ENCODE results near the gene MEIOC.
A peak's percentile ranks its signal among the peaks of the same experiment; 100 is the strongest.
"Not testable (repeated sequence)": the region's sequence is repeated elsewhere in the genome, so short reads cannot be mapped to it uniquely, and the experiment has no call there.

Gene MEIOC

GRCh38 chr17:44689477-44690217 is 33.4 kb downstream of the MEIOC start, which contains the start of gene CCDC43:
Gene CCDC43, minus strand, starts transcription at chr17:44689776. Its CDS starts 23 bp downstream, at chr17:44689753.
- DNase-seq = peak; percentile 80 to 95 (median 92)
- intact Hi-C loops (cut with DNase I) = no loop called here

GRCh38 chr17:44690746-44691306 is 34.6 kb downstream of the MEIOC start:
- intact Hi-C loops (cut with DNase I); DNase-seq: not testable (repeated sequence)

GRCh38 chr17:44693609-44694008 is 37.3 kb downstream of the MEIOC start:
- intact Hi-C loops (cut with DNase I) = no loop called here
- DNase-seq = no peak

- intact Hi-C loops (cut with DNase I); DNase-seq: not testable (repeated sequence)
These were observed 44.0 kb downstream of the MEIOC start for GRCh38 chr17:44700288-44700687.

DNA sequence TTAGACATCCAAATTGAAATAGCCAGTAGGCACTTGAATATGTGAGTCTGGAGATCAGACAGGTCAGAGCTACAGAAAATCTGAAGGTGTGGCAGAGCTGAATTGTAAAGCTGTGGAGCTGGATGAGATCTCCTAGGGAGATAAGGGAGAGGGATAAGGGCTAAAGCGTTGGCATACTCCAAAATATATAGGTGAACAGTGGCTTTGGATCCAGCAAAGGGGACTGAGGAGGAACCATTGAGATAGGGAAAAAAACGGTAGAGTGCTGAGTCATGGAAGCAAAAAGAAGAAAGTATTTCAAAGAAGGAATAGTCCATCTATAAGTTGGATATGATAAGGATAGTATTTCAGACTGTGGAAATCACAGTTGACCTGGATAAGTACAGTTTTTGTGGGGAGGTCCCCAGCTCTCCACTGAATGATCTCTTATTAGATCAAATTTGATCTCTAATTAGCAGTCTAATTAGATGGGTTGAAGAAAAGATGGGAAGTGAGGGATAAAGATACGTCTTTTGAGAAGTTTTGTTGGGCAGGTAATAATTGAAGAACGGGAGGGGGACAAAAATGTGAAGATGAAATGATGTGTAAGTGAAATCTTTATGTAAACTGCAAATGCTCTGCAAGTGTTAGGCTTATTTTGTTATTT is 51.6 kb downstream of the MEIOC start:
- intact Hi-C loops (cut with DNase I) = no loop called here
- no peak for DNase-seq

GRCh38 chr17:44708401-44709263 is 52.4 kb downstream of the MEIOC start, which contains the start of gene DBF4B:
Gene DBF4B, plus strand, starts transcription at chr17:44708665. Its CDS starts 156 bp downstream, at chr17:44708821.
- peak; percentile 64 to 95 (median 84) for DNase-seq
- intact Hi-C loops (cut with DNase I) = no loop called here

DNA sequence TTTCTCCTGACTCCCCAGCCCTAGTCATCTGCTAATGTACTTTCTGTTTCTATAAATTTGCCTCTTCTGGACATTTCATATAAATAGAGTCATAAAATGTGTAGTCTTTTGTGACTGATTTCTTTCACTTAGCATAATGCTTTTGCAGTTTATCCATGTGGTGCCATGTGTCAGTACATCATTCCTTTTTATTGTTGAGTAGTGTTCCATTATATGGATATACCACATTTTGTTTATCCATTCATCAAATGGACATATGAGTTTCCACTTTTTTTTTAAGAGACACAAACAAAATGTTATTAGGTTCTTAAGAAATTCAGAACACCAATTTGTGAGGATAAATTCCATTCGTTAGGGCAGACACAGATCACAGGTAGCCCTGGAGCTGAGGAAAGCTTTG is 63.2 kb downstream of the MEIOC start:
- intact Hi-C loops (cut with DNase I) = no loop called here
- DNase-seq = no peak

GRCh38 chr17:44722254-44722653 is 66.0 kb downstream of the MEIOC start:
- no peak for DNase-seq
- intact Hi-C loops (cut with DNase I) = no loop called here

All from head of caudate nucleus (tissue), 42 donors.